Kidney epithelial cell (primary cell): ENCODE data around the gene SEC23A. TPM values are rescaled to one million over a fixed set of nuclear protein-coding genes. Genes with fewer than 3 reads are reported as not detected.

Experiments
- DNase-seq: peaks from one replicate; pipeline ENCODE4 v3.0.0-alpha.2; 2010; ENCODE audit warnings: low read depth
- H3K27me3 ChIP-seq: 2 replicates; pipeline ENCODE4 v1.6.0; 2011; ENCODE audit warnings: low read length; ENCODE audit not compliant: control insufficient read depth, insufficient read depth
- H3K36me3 ChIP-seq: 2 replicates; pipeline ENCODE4 v1.5.1; 2011; ENCODE audit warnings: low read length; ENCODE audit not compliant: control insufficient read depth, insufficient read depth
- H3K4me3 ChIP-seq: 2 replicates; pipeline ENCODE4 v1.5.1; 2011; ENCODE audit warnings: low read depth, mild to moderate bottlenecking, control low read depth, low read length
- total RNA-seq: library from RNA; depleted of rRNA; stranded (reverse); fragments of >200 nt; gene quantifications from 2 replicates; pipeline ENCODE4 v1.2.3, GENCODE V29; 2015
- TF ChIP-seq, protein P1 (sequence below): IDR thresholded peaks from 2 replicates; pipeline ENCODE4 v1.5.1; 2011; ENCODE audit warnings: mild to moderate bottlenecking, moderate library complexity, low read length, control low read depth, inconsistent platforms; ENCODE audit not compliant: insufficient read depth, poor library complexity, severe bottlenecking

The SEC23A gene
- total RNA-seq, 1 donor from 2014 or later, result 64.1 TPM

DNA sequence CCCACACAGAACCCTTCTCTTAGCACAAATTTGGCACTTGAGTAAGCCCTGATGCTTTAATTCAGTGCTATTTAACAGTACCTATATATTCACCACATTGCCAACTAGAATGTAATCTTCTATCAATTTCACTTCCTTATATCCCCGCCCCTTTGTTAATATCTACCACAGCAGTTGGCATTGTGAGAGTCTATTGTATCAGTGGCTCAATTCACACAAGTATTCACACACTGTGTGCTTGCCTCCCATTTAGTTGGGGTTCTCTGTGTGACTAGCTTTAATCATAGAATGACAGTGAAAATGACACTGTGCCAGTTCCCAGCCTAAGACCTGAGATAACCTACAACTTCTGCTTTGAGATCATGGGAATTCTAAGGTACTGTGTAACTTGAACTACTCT is 103.1 kb downstream of the SEC23A start:
- no peak for DNase-seq
- Histone ChIP-seq H3K36me3 (no peaks in the 10 kb centered on the region), H3K4me3 (no peak overlapping the region), H3K27me3 (no peaks in the 10 kb centered on the region)
- TF ChIP-seq, protein P1, sequence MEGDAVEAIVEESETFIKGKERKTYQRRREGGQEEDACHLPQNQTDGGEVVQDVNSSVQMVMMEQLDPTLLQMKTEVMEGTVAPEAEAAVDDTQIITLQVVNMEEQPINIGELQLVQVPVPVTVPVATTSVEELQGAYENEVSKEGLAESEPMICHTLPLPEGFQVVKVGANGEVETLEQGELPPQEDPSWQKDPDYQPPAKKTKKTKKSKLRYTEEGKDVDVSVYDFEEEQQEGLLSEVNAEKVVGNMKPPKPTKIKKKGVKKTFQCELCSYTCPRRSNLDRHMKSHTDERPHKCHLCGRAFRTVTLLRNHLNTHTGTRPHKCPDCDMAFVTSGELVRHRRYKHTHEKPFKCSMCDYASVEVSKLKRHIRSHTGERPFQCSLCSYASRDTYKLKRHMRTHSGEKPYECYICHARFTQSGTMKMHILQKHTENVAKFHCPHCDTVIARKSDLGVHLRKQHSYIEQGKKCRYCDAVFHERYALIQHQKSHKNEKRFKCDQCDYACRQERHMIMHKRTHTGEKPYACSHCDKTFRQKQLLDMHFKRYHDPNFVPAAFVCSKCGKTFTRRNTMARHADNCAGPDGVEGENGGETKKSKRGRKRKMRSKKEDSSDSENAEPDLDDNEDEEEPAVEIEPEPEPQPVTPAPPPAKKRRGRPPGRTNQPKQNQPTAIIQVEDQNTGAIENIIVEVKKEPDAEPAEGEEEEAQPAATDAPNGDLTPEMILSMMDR, result no peak

DNA sequence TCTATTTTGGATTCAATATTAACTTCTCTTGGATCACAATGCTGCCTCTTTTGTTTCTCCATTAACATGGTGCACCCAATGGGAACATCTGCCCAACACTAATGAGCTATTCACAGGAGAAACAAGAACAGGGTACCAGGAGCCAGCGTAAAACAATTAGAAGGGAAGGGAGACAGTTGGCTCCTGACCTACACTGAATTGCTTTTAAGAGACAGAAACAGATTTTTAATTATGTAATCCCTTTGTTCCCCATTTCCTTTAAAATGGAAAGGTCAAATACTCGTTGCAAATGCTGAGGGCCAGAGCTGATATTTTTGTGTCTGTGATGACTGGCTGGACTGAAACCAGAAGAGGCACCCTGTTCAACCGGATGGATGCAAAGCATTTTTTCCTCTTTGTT is 108.3 kb downstream of the SEC23A start:
- no peaks in the 10 kb centered on the region for H3K36me3 ChIP-seq
- no peak for DNase-seq
- H3K4me3 ChIP-seq, result no peak overlapping the region
- TF ChIP-seq, protein P1, result no peak
- H3K27me3 ChIP-seq, result no peaks in the 10 kb centered on the region

DNA sequence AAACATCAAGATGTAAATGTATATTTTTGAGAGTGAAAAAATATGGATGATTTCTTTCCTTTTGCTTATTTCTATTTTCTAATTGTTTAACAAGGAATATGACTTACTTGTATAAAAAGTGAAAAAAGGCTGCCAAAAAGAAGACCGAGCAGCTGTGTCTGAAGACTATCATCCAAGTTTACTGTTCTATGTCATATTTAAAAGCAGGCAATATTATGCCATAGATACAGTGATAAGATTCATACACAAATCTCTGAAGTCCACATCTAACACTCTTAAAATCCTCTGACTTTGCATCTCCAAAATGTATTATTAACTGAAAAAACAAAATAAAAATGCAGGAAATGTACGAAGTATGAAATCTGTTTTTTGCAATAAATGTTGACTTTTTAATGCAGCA is 109.1 kb downstream of the SEC23A start:
- Histone ChIP-seq H3K27me3 (no peaks in the 10 kb centered on the region), H3K36me3 (no peaks in the 10 kb centered on the region), H3K4me3 (no peak overlapping the region)
- TF ChIP-seq, protein P1, result no peak
- no peak for DNase-seq

DNA sequence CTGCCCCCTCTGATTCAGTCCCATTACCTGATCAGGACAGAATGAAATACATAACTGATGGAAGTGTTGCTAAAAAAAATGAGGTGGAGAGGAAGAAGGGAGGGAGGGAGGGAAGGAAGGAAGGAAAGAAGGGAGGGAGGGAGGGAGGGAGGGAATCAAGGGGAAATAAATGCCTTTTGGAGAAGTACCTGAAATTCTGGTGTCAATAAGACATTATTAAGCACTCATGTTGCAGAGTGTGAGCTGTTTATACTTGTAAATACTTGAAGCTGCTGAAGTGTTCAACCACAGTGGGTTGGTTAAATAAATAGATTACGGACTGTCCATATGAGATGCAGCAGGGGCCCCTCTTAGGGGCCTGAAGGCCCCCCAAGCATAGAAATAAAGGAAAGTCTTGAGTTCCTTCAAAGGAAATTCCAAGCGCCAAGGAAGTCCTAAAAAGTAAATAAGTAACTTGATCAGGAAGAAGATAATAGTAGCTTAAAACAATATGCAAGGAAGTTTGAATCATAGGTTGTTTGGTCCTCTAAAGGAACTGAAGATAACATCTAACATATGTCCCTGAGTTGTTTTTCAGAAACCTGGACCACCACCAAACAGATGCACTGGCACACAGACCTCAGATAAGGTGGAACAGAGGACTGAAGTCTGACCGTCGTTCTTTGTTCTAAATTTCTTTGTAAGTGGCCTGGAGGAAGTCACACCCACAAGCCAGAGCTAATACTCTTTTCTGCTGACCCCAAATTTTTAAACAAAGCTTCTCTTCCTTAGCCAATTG is 110.8 kb downstream of the SEC23A start:
- no peaks in the 10 kb centered on the region for H3K36me3 ChIP-seq
- H3K4me3 ChIP-seq, result no peak overlapping the region
- DNase-seq, result no peak
- TF ChIP-seq, protein P1, result no peak
- H3K27me3 ChIP-seq, result no peaks in the 10 kb centered on the region

DNA sequence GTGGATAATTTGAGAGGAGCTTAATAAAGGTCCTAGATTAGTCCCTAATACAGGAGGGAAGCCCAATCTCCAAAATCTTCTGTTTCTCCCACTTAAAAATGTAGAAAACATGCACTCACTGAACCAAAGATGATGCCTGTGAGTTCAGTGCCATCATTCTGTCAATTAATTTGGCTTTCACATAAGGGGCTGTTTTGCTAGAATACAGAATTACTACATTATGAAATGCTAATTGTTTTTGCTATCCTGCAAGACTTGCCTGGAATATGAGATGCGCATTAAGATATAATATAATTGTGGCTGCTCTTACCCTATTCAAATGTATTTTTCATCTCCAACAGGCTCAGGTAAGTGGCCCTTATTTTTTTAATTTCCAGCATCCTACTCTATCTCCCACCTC is 111.7 kb downstream of the SEC23A start:
- no peak overlapping the region for H3K4me3 ChIP-seq
- TF ChIP-seq, protein P1, result no peak
- H3K27me3 ChIP-seq, result no peaks in the 10 kb centered on the region
- H3K36me3 ChIP-seq, result no peaks in the 10 kb centered on the region
- DNase-seq, result no peak
